A204.1 (cell line): ENCODE results near the gene LONP1.

Experiments used
- FAIRE-seq: peaks from 2 replicates; lab custom pipeline; 2012; peaks lifted over from hg19 to GRCh38; lab: Jason Lieb, UNC

LONP1 gene

GRCh38 chr19:5648464-5648863, 71.5 kb downstream of the LONP1 start:
- no peak for FAIRE-seq

- no peak for FAIRE-seq
Observed at GRCh38 chr19:5646703-5647102, 73.2 kb downstream of the LONP1 start.

GRCh38 chr19:5645409-5645808, 74.5 kb downstream of the LONP1 start:
- no peak for FAIRE-seq

GRCh38 chr19:5644037-5644436, 75.9 kb downstream of the LONP1 start:
- no peak for FAIRE-seq

- FAIRE-seq: no peak
Observed at GRCh38 chr19:5643060-5643459, 76.9 kb downstream of the LONP1 start.

- no peak for FAIRE-seq
Observed at GRCh38 chr19:5642204-5642603, 77.7 kb downstream of the LONP1 start.
